Measurements from ENCODE around the gene NID2.

- TF ChIP-seq CTCF (conservative IDR thresholded peaks at IDR 0.05; ENCODE audit: low read depth, low read length) (no peak), EZH2 (IDR thresholded peaks at IDR 0.05; ENCODE audit: borderline replicate concordance, low read depth, low read length, poor library complexity, severe bottlenecking) (no peak)
These were observed 14.0 kb upstream of the NID2 start for GRCh38 chr14:52082903-52083302.

Data from A673 (cell line).